Suppressor macrophage treated with lipopolysaccharide for 1 hour (primary cell): ENCODE results near the gene PNKD.
"Not testable (repeated sequence)": the region's sequence is repeated elsewhere in the genome, so short reads cannot be mapped to it uniquely, and the experiment has no call there.

Experiments
- DNase-seq, 3 donors: peaks; one replicate each; pipeline ENCODE4 v3.0.0-alpha.2; 2020 to 2022

PNKD gene

GRCh38 chr2:218257390-218257981 lies 12.8 kb upstream of the PNKD start:
- DNase-seq: peak; percentile 80 to 89 (median 88)

GRCh38 chr2:218259099-218259961 lies 11.0 kb upstream of the PNKD start:
- peak; percentile 82 to 83 (median 83) for DNase-seq

GRCh38 chr2:218260166-218260565 lies 10.2 kb upstream of the PNKD start:
- DNase-seq: no peak

GRCh38 chr2:218260742-218261422 lies 9.4 kb upstream of the PNKD start, which contains the start of gene GPBAR1:
Gene GPBAR1 (plus strand): TSS chr2:218261015. CDS start chr2:218262725, 1,710 bp downstream.
- DNase-seq: peak in 1 of 3 donors; percentile 22

- peak; percentile 45 to 55 (median 47) for DNase-seq
These were observed 8.7 kb upstream of the PNKD start for GRCh38 chr2:218261423-218262236.

GRCh38 chr2:218262237-218262600 lies 8.1 kb upstream of the PNKD start:
- no peak for DNase-seq

- no peak for DNase-seq
These were observed 7.4 kb upstream of the PNKD start for GRCh38 chr2:218262631-218263586.

- DNase-seq: peak; percentile 51 to 75 (median 66)
These were observed 6.3 kb upstream of the PNKD start for GRCh38 chr2:218263817-218264641.

GRCh38 chr2:218264773-218265561 lies 5.4 kb upstream of the PNKD start:
- no peak for DNase-seq

- no peak for DNase-seq
These were observed 4.7 kb upstream of the PNKD start for GRCh38 chr2:218265626-218266025.

GRCh38 chr2:218266316-218266979 lies 3.9 kb upstream of the PNKD start:
- DNase-seq: no peak

GRCh38 chr2:218267259-218267658 lies 3.1 kb upstream of the PNKD start:
- DNase-seq: no peak

- DNase-seq: peak in 2 of 3 donors; percentile 34 to 41
These were observed 585 bp downstream of the PNKD start for GRCh38 chr2:218270721-218271486.

GRCh38 chr2:218271487-218271797 lies 1.1 kb downstream of the PNKD start:
- no peak for DNase-seq

- no peak for DNase-seq
These were observed 1.7 kb downstream of the PNKD start for GRCh38 chr2:218271865-218272530.

- DNase-seq: peak; percentile 83 to 88 (median 88)
These were observed 2.4 kb downstream of the PNKD start for GRCh38 chr2:218272531-218273212.

GRCh38 chr2:218273214-218273907 lies 3.0 kb downstream of the PNKD start:
- not testable (repeated sequence) for DNase-seq
